ENCODE data around the gene ARHGAP5.
"Not testable (repeated sequence)": the region's sequence is repeated elsewhere in the genome, so short reads cannot be mapped to it uniquely, and the experiment has no call there.

The ARHGAP5 gene

GRCh38 chr14:32126899-32127730 lies 50.0 kb downstream of the ARHGAP5 start:
- not testable (repeated sequence) for DNase-seq

- DNase-seq: not testable (repeated sequence)
These were observed 50.9 kb downstream of the ARHGAP5 start for GRCh38 chr14:32127731-32128654.

GRCh38 chr14:32128703-32129102 lies 51.6 kb downstream of the ARHGAP5 start:
- no peak for DNase-seq

GRCh38 chr14:32129124-32129523 lies 52.0 kb downstream of the ARHGAP5 start:
- DNase-seq: no peak

- not testable (repeated sequence) for DNase-seq
These were observed 54.6 kb downstream of the ARHGAP5 start for GRCh38 chr14:32131689-32132088.

- DNase-seq: no peak
These were observed 57.5 kb downstream of the ARHGAP5 start for GRCh38 chr14:32134448-32135097.

- DNase-seq: no peak
These were observed 59.1 kb downstream of the ARHGAP5 start for GRCh38 chr14:32136027-32136825.

- DNase-seq: no peak
These were observed 60.2 kb downstream of the ARHGAP5 start for GRCh38 chr14:32137313-32137712.

GRCh38 chr14:32137892-32138291 lies 60.8 kb downstream of the ARHGAP5 start:
- no peak for DNase-seq

- DNase-seq: no peak
These were observed 65.2 kb downstream of the ARHGAP5 start for GRCh38 chr14:32142341-32142740.

- DNase-seq: no peak
These were observed 65.8 kb downstream of the ARHGAP5 start for GRCh38 chr14:32142754-32143437.

GRCh38 chr14:32150392-32150791 lies 73.3 kb downstream of the ARHGAP5 start:
- DNase-seq: no peak

GRCh38 chr14:32166029-32166428 lies 88.9 kb downstream of the ARHGAP5 start:
- DNase-seq: no peak

- no peak for DNase-seq
These were observed 89.8 kb downstream of the ARHGAP5 start for GRCh38 chr14:32166924-32167323.

- no peak for DNase-seq
These were observed 90.8 kb downstream of the ARHGAP5 start for GRCh38 chr14:32167907-32168306.

GRCh38 chr14:32169191-32169590 lies 92.1 kb downstream of the ARHGAP5 start:
- no peak for DNase-seq

GRCh38 chr14:32171469-32171868 lies 94.4 kb downstream of the ARHGAP5 start:
- no peak for DNase-seq

- no peak for DNase-seq
These were observed 106.3 kb downstream of the ARHGAP5 start for GRCh38 chr14:32183151-32184058.

- no peak for DNase-seq
These were observed 108.0 kb downstream of the ARHGAP5 start for GRCh38 chr14:32185097-32185496.

- no peak for DNase-seq
These were observed 109.1 kb downstream of the ARHGAP5 start for GRCh38 chr14:32186248-32186647.

GRCh38 chr14:32189811-32190210 lies 112.7 kb downstream of the ARHGAP5 start:
- DNase-seq: no peak

Measured in cortex of kidney (tissue), 1 donor.